Mesothelial cell of epicardium (in vitro differentiated cells): ENCODE measurements around the gene LTO1. TPM values are rescaled to one million over a fixed set of nuclear protein-coding genes. Genes with fewer than 3 reads are reported as not detected.
"Not testable (repeated sequence)": the region's sequence is repeated elsewhere in the genome, so short reads cannot be mapped to it uniquely, and the experiment has no call there.

ENCODE experiments used
- DNase-seq, 2 experiments: peaks; one replicate each; pipeline ENCODE4 v3.0.0; 2021; ENCODE audit warnings: low spot score in 2 of 2; ENCODE audit not compliant: unreplicated experiment in 2 of 2
- H3K27ac Mint-ChIP-seq: 2 replicates; pipeline ENCODE4 v1.8.0; 2021; ENCODE audit warnings: mixed read lengths
- H3K27me3 Mint-ChIP-seq: 2 replicates; pipeline ENCODE4 v1.8.0; 2021; ENCODE audit warnings: low read depth, mixed read lengths
- H3K36me3 Mint-ChIP-seq: 2 replicates; pipeline ENCODE4 v1.8.0; 2021; ENCODE audit warnings: mixed read lengths
- H3K4me1 Mint-ChIP-seq: 2 replicates; pipeline ENCODE4 v1.8.0; 2021; ENCODE audit warnings: mixed read lengths
- H3K4me3 Mint-ChIP-seq: 2 replicates; pipeline ENCODE4 v1.8.0; 2021; ENCODE audit warnings: mild to moderate bottlenecking, moderate library complexity, mixed read lengths
- H3K9me3 Mint-ChIP-seq: 2 replicates; pipeline ENCODE4 v1.8.0; 2021; ENCODE audit warnings: mixed read lengths
- CTCF ChIP-seq: fragments of 200-600 bp; sonication (generic); IDR thresholded peaks from one replicate; pipeline ENCODE4 v1.5.0; 2021; ENCODE audit warnings: antibody characterized with exemption; ENCODE audit not compliant: unreplicated experiment
- total RNA-seq: library from RNA; stranded (reverse); gene quantifications from 3 replicates; pipeline ENCODE4 v1.2.1, GENCODE V29; 2021

Gene LTO1
- total RNA-seq, 1 donor from 2014 or later: 31.6 TPM

- Mint-ChIP-seq H3K27me3 (peaks cover 8% of the 10 kb centered on the region), H3K36me3 (no peaks in the 10 kb centered on the region), H3K4me1 (peaks cover 26% of the 10 kb centered on the region), H3K4me3 (no peak overlapping the region), H3K27ac (no peak overlapping the region), H3K9me3 (peaks cover 12% of the 10 kb centered on the region)
- TF ChIP-seq CTCF: no peak
- DNase-seq: no peak
These were observed 42.3 kb downstream of the LTO1 start for GRCh38 chr11:69632900-69633299.

- no peak for DNase-seq
- H3K4me1 Mint-ChIP-seq: peaks cover 7% of the 10 kb centered on the region
- H3K9me3 Mint-ChIP-seq: peaks cover 12% of the 10 kb centered on the region
- TF ChIP-seq CTCF: no peak
- H3K36me3 Mint-ChIP-seq: no peaks in the 10 kb centered on the region
- no peak overlapping the region for H3K27ac Mint-ChIP-seq
- no peak overlapping the region for H3K4me3 Mint-ChIP-seq
- H3K27me3 Mint-ChIP-seq: no peaks in the 10 kb centered on the region
These were observed 44.7 kb downstream of the LTO1 start for GRCh38 chr11:69630424-69630823.

- no peak for DNase-seq
- no peak overlapping the region for H3K4me3 Mint-ChIP-seq
- H3K4me1 Mint-ChIP-seq: peaks cover 4% of the 10 kb centered on the region
- peaks cover 12% of the 10 kb centered on the region for H3K9me3 Mint-ChIP-seq
- no peaks in the 10 kb centered on the region for H3K27me3 Mint-ChIP-seq
- H3K36me3 Mint-ChIP-seq: no peaks in the 10 kb centered on the region
- no peak overlapping the region for H3K27ac Mint-ChIP-seq
- TF ChIP-seq CTCF: no peak
These were observed 45.1 kb downstream of the LTO1 start for GRCh38 chr11:69630017-69630416.

GRCh38 chr11:69627551-69627950, 47.6 kb downstream of the LTO1 start:
- Mint-ChIP-seq H3K9me3 (peaks cover 12% of the 10 kb centered on the region), H3K27me3 (no peaks in the 10 kb centered on the region), H3K36me3 (no peaks in the 10 kb centered on the region), H3K4me1 (peaks cover 2% of the 10 kb centered on the region), H3K27ac (no peak overlapping the region), H3K4me3 (no peak overlapping the region)
- DNase-seq: no peak
- no peak for TF ChIP-seq CTCF

GRCh38 chr11:69625476-69625875, 49.7 kb downstream of the LTO1 start:
- H3K9me3 Mint-ChIP-seq: peaks cover 12% of the 10 kb centered on the region
- TF ChIP-seq CTCF: no peak

GRCh38 chr11:69624293-69624692, 50.9 kb downstream of the LTO1 start:
- no peaks in the 10 kb centered on the region for H3K36me3 Mint-ChIP-seq
- peaks cover 2% of the 10 kb centered on the region for H3K27me3 Mint-ChIP-seq
- peaks cover 2% of the 10 kb centered on the region for H3K4me1 Mint-ChIP-seq
- TF ChIP-seq CTCF: no peak
- H3K27ac Mint-ChIP-seq: no peak overlapping the region
- H3K4me3 Mint-ChIP-seq: no peak overlapping the region
- peaks cover 4% of the 10 kb centered on the region for H3K9me3 Mint-ChIP-seq
- DNase-seq: no peak

More at GRCh38 chr11:69625476-69625875, 49.7 kb downstream of the LTO1 start:
- no peak for DNase-seq
- no peak overlapping the region for H3K27ac Mint-ChIP-seq
- H3K27me3 Mint-ChIP-seq: peaks cover 2% of the 10 kb centered on the region
- H3K36me3 Mint-ChIP-seq: no peaks in the 10 kb centered on the region
- H3K4me1 Mint-ChIP-seq: peaks cover 2% of the 10 kb centered on the region
- no peak overlapping the region for H3K4me3 Mint-ChIP-seq

GRCh38 chr11:69622097-69622681, 53.0 kb downstream of the LTO1 start:
- not testable (repeated sequence) for H3K27me3 Mint-ChIP-seq, H3K9me3 Mint-ChIP-seq, H3K4me3 Mint-ChIP-seq, DNase-seq, H3K36me3 Mint-ChIP-seq, H3K4me1 Mint-ChIP-seq, H3K27ac Mint-ChIP-seq
